Endodermal cell (in vitro differentiated cells): ENCODE measurements around the gene SMARCD1. TPM values are rescaled to one million over a fixed set of nuclear protein-coding genes. Genes with fewer than 3 reads are reported as not detected.

ENCODE experiments used
- DNase-seq: peaks from one replicate; pipeline ENCODE4 v3.0.0-alpha.2; 2017
- H3K27ac ChIP-seq: 2 replicates; pipeline ENCODE4 v1.5.1; 2013; ENCODE audit warnings: mild to moderate bottlenecking, low read depth, low read length, moderate library complexity
- H3K27me3 ChIP-seq: 2 replicates; pipeline ENCODE4 v1.6.1; 2013; ENCODE audit warnings: mild to moderate bottlenecking, low read length, moderate library complexity; ENCODE audit not compliant: insufficient read depth, control insufficient read depth, poor library complexity, severe bottlenecking
- H3K36me3 ChIP-seq: 2 replicates; pipeline ENCODE4 v1.7.0; 2013; ENCODE audit warnings: mild to moderate bottlenecking, low read length, moderate library complexity; ENCODE audit not compliant: control insufficient read depth, insufficient read depth
- H3K4me1 ChIP-seq: one replicate; pipeline ENCODE4 v1.7.0; 2013; ENCODE audit warnings: low read length; ENCODE audit not compliant: control insufficient read depth, insufficient read depth
- H3K4me3 ChIP-seq: 2 replicates; pipeline ENCODE4 v1.5.1; 2013; ENCODE audit warnings: mild to moderate bottlenecking, low read length, moderate library complexity
- H3K9ac ChIP-seq: 2 replicates; pipeline ENCODE4 v1.6.1; 2013; ENCODE audit warnings: mild to moderate bottlenecking, low read length, moderate library complexity; ENCODE audit not compliant: poor library complexity, severe bottlenecking; ENCODE audit errors: extremely low read depth
- H3K9me3 ChIP-seq: 2 replicates; pipeline ENCODE4 v1.6.1; 2013; ENCODE audit warnings: mild to moderate bottlenecking, low read length, moderate library complexity; ENCODE audit not compliant: control insufficient read depth
- H3K27ac Mint-ChIP-seq: 2 replicates; pipeline ENCODE4 v1.8.0; 2020; ENCODE audit warnings: mixed read lengths
- H3K27me3 Mint-ChIP-seq: 2 replicates; pipeline ENCODE4 v1.8.0; 2021; ENCODE audit warnings: mild to moderate bottlenecking, mixed read lengths; ENCODE audit not compliant: insufficient read depth
- H3K36me3 Mint-ChIP-seq: 2 replicates; pipeline ENCODE4 v1.8.0; 2020; ENCODE audit warnings: low read depth, mixed read lengths
- H3K4me1 Mint-ChIP-seq: 2 replicates; pipeline ENCODE4 v1.8.0; 2020; ENCODE audit warnings: mixed read lengths
- H3K4me3 Mint-ChIP-seq: 2 replicates; pipeline ENCODE4 v1.8.0; 2020; ENCODE audit warnings: mild to moderate bottlenecking, moderate library complexity, mixed read lengths
- H3K9me3 Mint-ChIP-seq: 2 replicates; pipeline ENCODE4 v1.8.0; 2020; ENCODE audit warnings: mild to moderate bottlenecking, mixed read lengths
- WGBS, 2 experiments: methylation state at CpG; one replicate each; pipeline versions ENCODE4 v1.1.5 to v1.1.7; 2013; ENCODE audit warnings: missing lambda C conversion rate in 2 of 2, mixed read lengths in 1 of 2; ENCODE audit not compliant: insufficient coverage in 1 of 2, insufficient read length in 1 of 2; 5-methylcytosine and 5-hydroxymethylcytosine counted together
- total RNA-seq, 2 donors: library from RNA; stranded (reverse); fragmentation: NEBNext Ultra II Directional in 1 of 2; extraction: Animal tissue kit (Norgen Biotek cat#: 25700) in 1 of 2; gene quantifications; 2 replicates in 1 of 2; 3 replicates in 1 of 2; pipeline ENCODE4 v1.2.1, GENCODE V29; 2021
- TF ChIP-seq, protein P1 (sequence below): fragments of 200-600 bp; sonication (generic); conservative IDR thresholded peaks from 2 replicates; pipeline ENCODE4 v1.5.0; 2021; ENCODE audit warnings: antibody characterized with exemption, mild to moderate bottlenecking

SMARCD1 gene
- total RNA-seq, 2 donors from 2014 or later, result 118 to 125 TPM

DNA sequence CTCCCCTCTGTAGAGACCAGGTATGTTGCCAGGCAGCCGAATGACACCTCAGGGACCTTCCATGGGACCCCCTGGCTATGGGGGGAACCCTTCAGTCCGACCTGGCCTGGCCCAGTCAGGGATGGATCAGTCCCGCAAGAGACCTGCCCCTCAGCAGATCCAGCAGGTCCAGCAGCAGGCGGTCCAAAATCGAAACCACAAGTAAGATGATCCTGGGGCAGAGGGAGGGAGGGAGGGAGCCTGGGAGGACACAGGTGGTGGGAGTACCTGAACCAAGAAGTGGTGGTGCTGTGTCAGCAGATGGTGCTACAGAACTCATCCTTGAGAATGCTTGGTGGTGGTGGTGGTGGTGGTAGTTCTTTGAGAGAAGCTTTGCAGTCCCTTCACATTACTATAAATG is 1.0 kb downstream of the SMARCD1 start:
- peaks cover 4% of the 10 kb centered on the region for H3K4me1 Mint-ChIP-seq

DNA sequence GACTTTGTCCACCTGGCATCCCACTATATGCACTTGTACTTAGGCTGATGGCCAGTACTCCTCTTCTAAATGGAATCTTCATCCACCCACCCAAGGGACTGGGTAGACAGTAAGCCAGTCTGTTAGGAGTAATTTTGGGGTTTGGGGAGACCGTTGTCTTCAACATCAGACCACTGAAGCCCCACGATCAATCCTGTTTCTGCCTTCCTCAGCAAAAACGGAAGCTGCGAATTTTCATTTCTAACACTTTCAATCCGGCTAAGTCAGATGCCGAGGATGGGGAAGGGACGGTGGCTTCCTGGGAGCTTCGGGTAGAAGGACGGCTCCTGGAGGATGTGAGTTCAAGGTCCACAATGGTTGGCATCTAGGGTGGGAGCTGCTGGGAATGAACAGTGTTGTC is 2.0 kb downstream of the SMARCD1 start:
- TF ChIP-seq, protein P1, sequence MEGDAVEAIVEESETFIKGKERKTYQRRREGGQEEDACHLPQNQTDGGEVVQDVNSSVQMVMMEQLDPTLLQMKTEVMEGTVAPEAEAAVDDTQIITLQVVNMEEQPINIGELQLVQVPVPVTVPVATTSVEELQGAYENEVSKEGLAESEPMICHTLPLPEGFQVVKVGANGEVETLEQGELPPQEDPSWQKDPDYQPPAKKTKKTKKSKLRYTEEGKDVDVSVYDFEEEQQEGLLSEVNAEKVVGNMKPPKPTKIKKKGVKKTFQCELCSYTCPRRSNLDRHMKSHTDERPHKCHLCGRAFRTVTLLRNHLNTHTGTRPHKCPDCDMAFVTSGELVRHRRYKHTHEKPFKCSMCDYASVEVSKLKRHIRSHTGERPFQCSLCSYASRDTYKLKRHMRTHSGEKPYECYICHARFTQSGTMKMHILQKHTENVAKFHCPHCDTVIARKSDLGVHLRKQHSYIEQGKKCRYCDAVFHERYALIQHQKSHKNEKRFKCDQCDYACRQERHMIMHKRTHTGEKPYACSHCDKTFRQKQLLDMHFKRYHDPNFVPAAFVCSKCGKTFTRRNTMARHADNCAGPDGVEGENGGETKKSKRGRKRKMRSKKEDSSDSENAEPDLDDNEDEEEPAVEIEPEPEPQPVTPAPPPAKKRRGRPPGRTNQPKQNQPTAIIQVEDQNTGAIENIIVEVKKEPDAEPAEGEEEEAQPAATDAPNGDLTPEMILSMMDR, result no peak
- Histone ChIP-seq H3K36me3 (peaks cover 54% of the 10 kb centered on the region), H3K9me3 (no peaks in the 10 kb centered on the region), H3K9ac (no peak overlapping the region), H3K27me3 (no peaks in the 10 kb centered on the region), H3K4me3 (no peak overlapping the region), H3K27ac (no peak overlapping the region), H3K4me1 (no peaks in the 10 kb centered on the region)
- no peak for DNase-seq
- H3K9me3 Mint-ChIP-seq, result no peaks in the 10 kb centered on the region
- no peak overlapping the region for H3K27ac Mint-ChIP-seq
- peaks cover 4% of the 10 kb centered on the region for H3K4me1 Mint-ChIP-seq
- H3K36me3 Mint-ChIP-seq, result peaks cover 58% of the 10 kb centered on the region
- H3K27me3 Mint-ChIP-seq, result peaks cover 7% of the 10 kb centered on the region
- no peak overlapping the region for H3K4me3 Mint-ChIP-seq
- 94 to 96% methylated on average over 8 to 9 of the region's 9 CpGs for WGBS, 2 experiments

More for the DNA sequence above, 1.0 kb downstream of the SMARCD1 start:
- peak overlapping the region; percentile 79 for H3K4me3 Mint-ChIP-seq
- H3K27ac Mint-ChIP-seq, result peak overlapping the region; percentile 88
- DNase-seq, result no peak
- Histone ChIP-seq H3K9me3 (no peaks in the 10 kb centered on the region), H3K36me3 (peaks cover 44% of the 10 kb centered on the region), H3K4me3 (peak overlapping the region; percentile 100), H3K4me1 (no peaks in the 10 kb centered on the region), H3K27ac (no peak overlapping the region), H3K9ac (no peak overlapping the region), H3K27me3 (no peaks in the 10 kb centered on the region)
- peaks cover 48% of the 10 kb centered on the region for H3K36me3 Mint-ChIP-seq
- 92 to 94% methylated on average over 2 to 5 of the region's 5 CpGs for WGBS, 2 experiments
- no peaks in the 10 kb centered on the region for H3K9me3 Mint-ChIP-seq
- H3K27me3 Mint-ChIP-seq, result peaks cover 17% of the 10 kb centered on the region
- TF ChIP-seq, protein P1, result no peak

DNA sequence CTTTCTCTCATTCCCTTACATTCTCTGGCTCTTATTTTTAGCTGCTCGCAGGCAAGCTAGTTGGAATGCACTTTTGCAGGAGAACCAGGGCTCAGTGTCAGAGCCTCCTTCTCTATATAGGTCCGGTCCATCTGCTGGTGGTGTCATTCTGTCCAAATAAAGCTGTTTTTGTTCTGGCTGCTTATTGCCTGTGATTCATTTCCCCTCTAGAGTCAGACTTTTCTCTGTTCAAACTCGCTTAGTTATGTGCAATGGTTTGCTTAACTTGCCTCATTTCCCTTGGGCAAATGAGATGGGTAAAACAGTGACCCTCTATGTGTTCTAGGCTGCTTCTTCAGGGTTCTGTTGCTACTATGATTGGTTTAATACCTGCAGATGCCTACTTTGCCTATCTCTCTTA is 2.9 kb downstream of the SMARCD1 start:
- Histone ChIP-seq H3K9me3 (no peaks in the 10 kb centered on the region), H3K36me3 (peaks cover 61% of the 10 kb centered on the region), H3K9ac (no peak overlapping the region), H3K27me3 (no peaks in the 10 kb centered on the region), H3K27ac (no peak overlapping the region), H3K4me3 (no peak overlapping the region), H3K4me1 (no peaks in the 10 kb centered on the region)
- H3K4me3 Mint-ChIP-seq, result no peak overlapping the region
- TF ChIP-seq, protein P1, result no peak
- no peaks in the 10 kb centered on the region for H3K27me3 Mint-ChIP-seq
- H3K4me1 Mint-ChIP-seq, result peaks cover 4% of the 10 kb centered on the region
- 92 to 95% methylated on average over 2 to 3 of the region's 3 CpGs for WGBS, 2 experiments
- no peak overlapping the region for H3K27ac Mint-ChIP-seq
- no peaks in the 10 kb centered on the region for H3K9me3 Mint-ChIP-seq
- peaks cover 61% of the 10 kb centered on the region for H3K36me3 Mint-ChIP-seq
- no peak for DNase-seq
